Hepatocyte (in vitro differentiated cells): ENCODE results near the gene NUP133.

Source experiments
- EZH2phosphoT487 ChIP-seq: fragments of 200-600 bp; sonication (generic); IDR thresholded peaks from one replicate; pipeline ENCODE4 v1.6.1; 2018; ENCODE audit warnings: antibody characterized with exemption, mild to moderate bottlenecking, low read depth, moderate library complexity; ENCODE audit not compliant: unreplicated experiment, severe bottlenecking
- TF ChIP-seq, protein P1 (sequence below): fragments of 200-600 bp; sonication (generic); IDR thresholded peaks from 2 replicates; pipeline ENCODE4 v1.5.1; 2016; ENCODE audit warnings: antibody characterized with exemption, mild to moderate bottlenecking; ENCODE audit not compliant: poor library complexity

GRCh38 chr1:229430761-229431283 lies 77.3 kb downstream of the NUP133 start:
- TF ChIP-seq, protein P1, sequence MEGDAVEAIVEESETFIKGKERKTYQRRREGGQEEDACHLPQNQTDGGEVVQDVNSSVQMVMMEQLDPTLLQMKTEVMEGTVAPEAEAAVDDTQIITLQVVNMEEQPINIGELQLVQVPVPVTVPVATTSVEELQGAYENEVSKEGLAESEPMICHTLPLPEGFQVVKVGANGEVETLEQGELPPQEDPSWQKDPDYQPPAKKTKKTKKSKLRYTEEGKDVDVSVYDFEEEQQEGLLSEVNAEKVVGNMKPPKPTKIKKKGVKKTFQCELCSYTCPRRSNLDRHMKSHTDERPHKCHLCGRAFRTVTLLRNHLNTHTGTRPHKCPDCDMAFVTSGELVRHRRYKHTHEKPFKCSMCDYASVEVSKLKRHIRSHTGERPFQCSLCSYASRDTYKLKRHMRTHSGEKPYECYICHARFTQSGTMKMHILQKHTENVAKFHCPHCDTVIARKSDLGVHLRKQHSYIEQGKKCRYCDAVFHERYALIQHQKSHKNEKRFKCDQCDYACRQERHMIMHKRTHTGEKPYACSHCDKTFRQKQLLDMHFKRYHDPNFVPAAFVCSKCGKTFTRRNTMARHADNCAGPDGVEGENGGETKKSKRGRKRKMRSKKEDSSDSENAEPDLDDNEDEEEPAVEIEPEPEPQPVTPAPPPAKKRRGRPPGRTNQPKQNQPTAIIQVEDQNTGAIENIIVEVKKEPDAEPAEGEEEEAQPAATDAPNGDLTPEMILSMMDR: no peak
- no peak for TF ChIP-seq EZH2phosphoT487
